GM12891 (cell line): Measurements from ENCODE around the gene MTO1.
"Not testable (repeated sequence)": the region's sequence is repeated elsewhere in the genome, so short reads cannot be mapped to it uniquely, and the experiment has no call there.

Source experiments
- DNase-seq: peaks from one replicate; pipeline ENCODE4 v3.0.0; 2011; ENCODE audit warnings: low spot score; ENCODE audit not compliant: insufficient read length
- FAIRE-seq: peaks from 2 replicates; lab custom pipeline; 2011; peaks lifted over from hg19 to GRCh38; lab: Jason Lieb, UNC
- PAX5 ChIP-seq: IDR thresholded peaks from 2 replicates; pipeline ENCODE4 v1.6.1; 2011; ENCODE audit warnings: low read length, moderate library complexity, mild to moderate bottlenecking; ENCODE audit not compliant: insufficient read depth, severe bottlenecking
- POLR2A ChIP-seq: IDR thresholded peaks from 2 replicates; pipeline ENCODE4 v1.6.1; 2011; ENCODE audit warnings: low read depth, low read length, control low read depth
- POLR2AphosphoS5 ChIP-seq: IDR thresholded peaks from 2 replicates; pipeline ENCODE4 v1.6.1; 2011; ENCODE audit warnings: low read depth, low read length, control low read depth
- POU2F2 ChIP-seq: IDR thresholded peaks from 2 replicates; pipeline ENCODE4 v1.6.1; 2011; ENCODE audit warnings: low read depth, mild to moderate bottlenecking, control low read depth, low read length, moderate library complexity
- SPI1 ChIP-seq: IDR thresholded peaks from 2 replicates; pipeline ENCODE4 v1.6.1; 2011; ENCODE audit warnings: low read depth, low read length, control low read depth
- TAF1 ChIP-seq: IDR thresholded peaks from 2 replicates; pipeline ENCODE4 v1.6.1; 2011; ENCODE audit warnings: low read depth, low read length, control low read depth

The MTO1 gene

DNA sequence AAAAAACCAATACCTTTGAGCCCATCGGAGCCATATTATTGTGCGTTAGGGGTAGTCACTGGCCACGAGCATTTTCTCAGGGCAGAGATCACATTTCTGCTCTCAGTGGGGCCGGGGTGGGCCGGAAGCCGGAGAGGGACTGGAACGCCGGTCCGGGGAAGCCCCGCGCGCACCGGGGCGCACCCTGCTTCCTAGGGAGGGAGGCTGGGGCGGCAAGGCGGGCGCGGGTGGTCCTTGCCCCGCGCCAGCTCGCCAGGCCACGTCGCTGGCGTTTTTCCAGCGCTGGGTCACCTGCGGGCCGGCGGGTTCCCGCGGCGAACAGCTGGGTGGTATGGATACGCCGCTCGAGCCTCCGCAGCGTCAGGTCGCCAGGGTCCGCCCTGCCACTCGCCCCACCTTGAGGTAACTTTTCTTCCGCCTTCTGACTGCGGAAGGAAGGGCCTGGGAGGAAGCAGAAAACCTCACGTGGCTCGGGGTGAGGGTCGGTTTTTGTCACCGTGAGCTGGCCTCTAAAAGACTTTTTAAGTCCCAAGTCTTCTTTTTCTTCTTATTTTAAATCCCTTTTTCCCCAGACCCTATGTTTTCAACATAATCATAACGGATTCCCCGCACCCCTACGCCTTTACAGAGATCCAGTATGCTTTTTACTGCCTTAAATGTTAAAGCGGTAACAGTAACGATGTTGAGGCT is 62.0 kb downstream of the MTO1 start:
- TF ChIP-seq POLR2A: peak; percentile 69
- TF ChIP-seq POLR2AphosphoS5: peak; percentile 76
- TF ChIP-seq TAF1: peak; percentile 69
- no peak for TF ChIP-seq PAX5
- TF ChIP-seq POU2F2: peak; percentile 65
- peak; percentile 60 for TF ChIP-seq SPI1
- FAIRE-seq (peak; percentile 73), DNase-seq (peak; percentile 45)

DNA sequence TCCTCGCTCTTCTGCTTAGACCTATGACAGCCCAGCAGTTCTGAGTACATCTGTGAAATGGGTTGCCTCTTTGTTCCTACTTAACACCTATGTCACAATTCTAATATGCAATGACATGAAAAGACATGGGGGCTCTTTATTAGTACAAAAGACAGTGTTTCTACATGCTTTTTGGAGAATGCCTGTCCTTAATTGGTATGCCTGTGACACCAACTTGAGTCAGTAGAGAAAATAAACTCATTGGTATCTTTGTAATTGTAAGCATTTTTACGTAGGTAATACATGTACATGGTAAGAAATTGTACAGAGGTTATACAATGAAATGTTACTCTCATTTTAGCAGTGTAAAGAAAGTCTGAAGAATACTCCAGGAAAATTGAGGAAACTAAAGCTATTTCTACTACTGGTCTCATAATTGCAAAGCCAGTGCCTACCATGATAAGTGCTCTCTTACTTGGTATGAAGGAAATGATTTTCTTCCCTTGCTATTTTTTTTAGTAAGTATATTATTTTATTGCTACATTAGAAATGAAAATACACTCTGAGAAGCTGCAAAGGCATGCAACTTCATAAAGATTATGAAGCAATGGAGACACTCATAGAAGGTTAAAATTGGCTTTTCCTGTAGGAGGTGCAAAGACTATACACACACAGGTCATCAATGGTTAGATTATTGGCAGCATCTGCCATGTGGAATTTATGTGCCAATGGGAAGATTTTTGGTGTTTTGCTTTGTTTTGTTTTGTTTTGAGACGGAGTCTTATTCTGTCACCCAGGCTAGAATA is 64.2 kb downstream of the MTO1 start:
- DNase-seq (no peak), FAIRE-seq (no peak)
- TF ChIP-seq POLR2AphosphoS5: no peak
- TF ChIP-seq POLR2A: no peak
- TF ChIP-seq SPI1: no peak
- no peak for TF ChIP-seq PAX5
- no peak for TF ChIP-seq TAF1
- no peak for TF ChIP-seq POU2F2

DNA sequence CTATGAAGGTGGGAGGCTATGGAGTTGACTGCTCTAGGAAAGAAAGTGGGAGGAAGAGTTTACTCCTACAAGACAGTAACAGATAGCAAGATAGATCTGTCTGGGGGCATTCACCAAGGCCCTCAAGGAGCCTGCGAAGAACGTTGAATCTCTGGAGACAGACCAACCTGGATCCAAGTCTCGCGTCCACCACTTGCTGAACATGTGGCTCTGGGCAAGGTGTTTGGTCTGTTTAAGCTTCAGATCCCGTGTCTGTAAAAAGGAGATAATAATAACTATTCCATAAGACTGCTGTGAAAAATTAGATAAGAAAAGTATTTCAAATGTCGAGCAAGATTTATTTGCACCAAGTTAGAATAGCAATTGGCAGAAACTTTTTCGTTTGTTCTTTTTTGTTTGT is 67.4 kb downstream of the MTO1 start:
- TF ChIP-seq PAX5 (no peak), TAF1 (no peak), POLR2A (no peak), POLR2AphosphoS5 (no peak), SPI1 (no peak), POU2F2 (no peak)
- FAIRE-seq: no peak
- DNase-seq: no peak

DNA sequence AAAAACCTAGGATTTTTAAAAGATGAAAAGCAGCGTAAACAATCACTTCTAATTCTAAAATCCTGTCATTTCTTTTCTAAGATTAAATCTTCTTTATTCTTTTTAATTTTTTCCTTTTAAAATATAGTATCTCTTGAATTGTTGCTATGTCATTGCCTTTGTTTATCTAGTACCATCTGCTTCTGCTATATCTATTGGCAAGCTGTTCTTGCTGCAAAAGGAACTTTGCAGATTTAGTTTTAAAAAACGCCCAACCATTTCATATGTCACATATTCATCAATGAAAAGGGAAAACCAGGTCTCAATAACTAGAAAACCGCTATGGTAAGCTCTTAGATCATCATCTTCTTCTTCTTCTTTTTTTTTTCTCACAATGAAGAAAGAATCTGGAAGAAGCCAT is 70.8 kb downstream of the MTO1 start:
- FAIRE-seq: no peak
- TF ChIP-seq POLR2A: no peak
- no peak for TF ChIP-seq PAX5
- no peak for TF ChIP-seq SPI1
- TF ChIP-seq TAF1: no peak
- TF ChIP-seq POLR2AphosphoS5: no peak
- TF ChIP-seq POU2F2: no peak
- DNase-seq: no peak

DNA sequence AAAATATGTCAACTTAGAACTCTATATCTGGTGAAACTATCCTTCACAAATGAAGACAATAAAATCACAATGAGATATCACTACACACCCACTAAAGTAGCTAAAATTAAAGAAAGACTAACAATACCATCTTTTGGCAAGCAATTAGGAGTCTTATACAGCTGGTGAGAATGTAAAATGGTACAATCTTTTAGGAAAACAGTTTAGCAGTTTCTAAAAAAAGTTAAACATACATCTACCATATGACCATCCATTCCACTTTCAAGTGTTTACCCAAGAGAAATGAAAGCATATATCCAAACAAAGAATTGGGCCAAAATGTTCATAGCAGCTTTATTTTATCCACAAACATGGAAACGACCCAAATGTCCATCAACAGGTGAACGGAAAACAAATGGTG is 73.1 kb downstream of the MTO1 start:
- DNase-seq: no peak
- FAIRE-seq: no peak
- TF ChIP-seq TAF1 (no peak), POLR2A (no peak), POLR2AphosphoS5 (no peak), PAX5 (no peak), SPI1 (no peak), POU2F2 (no peak)

DNA sequence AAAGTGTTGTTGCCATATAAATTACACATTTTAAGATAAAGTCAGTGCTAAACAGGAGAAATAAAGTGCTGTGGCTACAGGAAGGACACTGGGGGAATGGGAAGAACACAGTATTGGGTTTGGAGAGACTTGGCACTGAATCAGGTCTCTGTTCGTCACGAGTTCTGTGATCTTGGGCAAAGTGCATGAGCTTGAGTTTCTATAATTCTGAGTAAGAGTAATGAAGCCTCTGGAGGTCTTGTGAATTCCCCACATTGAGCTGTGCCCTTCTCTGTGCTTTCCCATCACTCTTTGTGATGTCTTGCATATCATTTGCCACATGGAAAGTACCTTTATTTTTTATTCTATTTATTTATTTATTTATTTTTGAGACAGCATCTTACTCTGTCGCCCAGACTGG is 76.1 kb downstream of the MTO1 start:
- peak; percentile 28 for FAIRE-seq
- DNase-seq: no peak
- no peak for TF ChIP-seq POLR2A
- no peak for TF ChIP-seq POLR2AphosphoS5
- TF ChIP-seq PAX5: no peak

DNA sequence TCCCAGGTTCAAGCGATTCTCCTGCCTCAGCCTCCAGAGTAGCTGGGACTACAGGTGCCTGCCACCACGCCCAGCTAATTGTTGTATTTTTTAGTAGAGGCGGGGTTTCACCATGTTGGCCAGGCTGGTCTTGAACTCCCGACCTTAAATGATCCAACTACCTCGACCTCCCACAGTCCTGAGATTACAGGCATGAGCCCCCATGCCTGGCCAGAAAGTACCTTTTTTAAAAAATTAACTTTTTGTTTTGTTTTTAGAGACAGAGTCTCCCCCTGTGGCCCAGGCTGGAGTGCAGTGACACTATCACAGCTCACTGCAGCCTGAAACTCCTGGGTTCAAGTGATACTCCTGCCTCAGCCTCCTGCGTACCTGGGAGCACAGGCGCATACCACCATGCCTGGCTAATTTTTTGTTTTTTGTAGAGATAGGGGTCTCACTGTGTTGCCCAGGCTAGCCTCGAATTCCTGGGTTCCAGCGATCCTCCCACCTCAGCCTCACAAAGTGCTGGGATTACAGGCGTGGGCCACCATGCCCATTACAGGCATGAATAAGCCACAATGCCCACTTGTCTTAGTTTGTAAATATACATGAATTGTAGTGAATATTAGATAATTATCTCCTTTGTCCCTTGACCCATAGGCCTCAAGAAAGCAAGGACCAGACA is 76.7 kb downstream of the MTO1 start:
- TF ChIP-seq PAX5: no peak
- TF ChIP-seq SPI1: no peak
- no peak for TF ChIP-seq TAF1
- DNase-seq (no peak), FAIRE-seq (no peak)

DNA sequence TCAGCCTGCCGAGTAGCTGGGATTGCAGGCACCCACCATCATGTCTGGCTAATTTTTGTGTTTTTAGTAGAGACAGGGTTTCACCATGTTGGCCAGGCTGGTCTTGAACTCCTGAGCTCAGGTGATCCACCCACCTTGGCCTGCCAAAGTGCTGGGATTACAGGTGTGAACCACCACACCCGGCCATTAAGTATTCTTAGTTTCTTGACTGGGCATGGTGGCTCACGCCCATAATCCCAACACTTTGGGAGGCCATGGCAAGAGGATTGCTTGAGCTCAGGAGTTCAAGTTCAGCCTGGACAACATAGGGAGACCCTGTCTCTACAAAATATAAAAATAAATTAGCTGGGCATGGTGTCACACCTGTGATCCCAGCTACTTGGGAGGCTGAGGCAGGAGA is 80.9 kb downstream of the MTO1 start:
- FAIRE-seq, DNase-seq: not testable (repeated sequence)

DNA sequence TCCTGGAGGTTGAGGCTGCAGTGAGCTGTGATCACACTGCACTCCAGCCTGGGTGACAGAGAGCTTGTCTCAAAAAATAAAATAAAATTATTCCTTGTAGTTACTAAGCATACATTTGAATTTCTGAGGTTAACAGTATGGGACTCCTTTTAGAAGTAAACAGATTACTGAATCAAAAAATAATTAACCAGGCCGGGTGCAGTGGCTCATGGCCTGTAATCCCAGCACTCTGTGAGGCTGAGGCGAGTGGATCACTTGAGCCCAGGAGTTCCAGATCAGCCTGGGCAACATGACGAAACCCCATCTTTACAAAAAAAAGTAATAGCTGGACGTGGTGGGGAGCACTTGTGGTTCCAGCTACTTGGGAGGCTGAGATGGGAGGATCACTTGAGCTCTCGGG is 81.4 kb downstream of the MTO1 start:
- no peak for FAIRE-seq
- no peak for DNase-seq
- no peak for TF ChIP-seq SPI1
- TF ChIP-seq POLR2A: no peak
- no peak for TF ChIP-seq TAF1

DNA sequence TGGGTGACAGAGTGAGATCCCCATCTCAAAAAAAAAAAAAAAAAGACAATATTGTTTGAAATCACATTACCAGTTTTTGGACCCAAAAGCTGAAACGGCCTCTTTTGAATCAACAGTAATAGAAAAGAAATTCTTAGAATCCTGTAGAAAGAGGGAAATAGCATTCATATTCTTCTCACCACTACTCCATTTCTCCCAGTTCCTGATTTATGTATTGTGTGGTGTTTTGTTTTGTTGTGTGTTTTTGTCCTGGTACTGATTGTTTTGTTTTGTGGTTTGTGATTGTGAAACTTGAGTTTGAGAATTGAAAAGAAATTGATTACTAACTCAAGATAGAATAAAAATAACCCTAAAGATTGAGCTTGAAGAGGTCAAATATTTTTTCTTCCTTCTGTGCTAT is 85.5 kb downstream of the MTO1 start:
- DNase-seq (no peak), FAIRE-seq (no peak)
- TF ChIP-seq SPI1 (0 out of 2 replicates have a peak, but pooled peaks have one; percentile 37), POLR2AphosphoS5 (no peak), PAX5 (no peak)
